Duodenal mucosa (tissue), 2 donors: ENCODE measurements around the gene NIPBL.

ENCODE experiments used
- H3K27ac ChIP-seq: one replicate; pipeline ENCODE4 v1.7.0; 2013; ENCODE audit warnings: low read depth, low read length
- H3K27me3 ChIP-seq, 2 donors: one replicate each; pipeline ENCODE4 v1.7.0; 2013; ENCODE audit warnings: low read length in 2 of 2, control low read depth in 1 of 2; ENCODE audit not compliant: insufficient read depth in 2 of 2, control insufficient read depth in 1 of 2
- H3K36me3 ChIP-seq, 2 donors: one replicate each; pipeline ENCODE4 v1.7.0; 2013; ENCODE audit warnings: low read length in 2 of 2, control low read depth in 1 of 2; ENCODE audit not compliant: insufficient read depth in 2 of 2, control insufficient read depth in 1 of 2
- H3K4me1 ChIP-seq, 2 donors: one replicate each; pipeline ENCODE4 v1.7.0; 2013; ENCODE audit warnings: low read length in 2 of 2, control low read depth in 1 of 2; ENCODE audit not compliant: insufficient read depth in 2 of 2, control insufficient read depth in 1 of 2
- H3K4me3 ChIP-seq, 2 donors: one replicate each; pipeline ENCODE4 v1.7.0; 2013; ENCODE audit warnings: low read length in 2 of 2, low read depth in 1 of 2
- H3K9ac ChIP-seq, 2 donors: one replicate each; pipeline ENCODE4 v1.7.0; 2013; ENCODE audit warnings: low read length in 2 of 2, low read depth in 1 of 2
- H3K9me3 ChIP-seq, 2 donors: one replicate each; pipeline ENCODE4 v1.7.0; 2013; ENCODE audit warnings: low read length in 2 of 2, control low read depth in 1 of 2; ENCODE audit not compliant: control insufficient read depth in 1 of 2

The NIPBL gene

GRCh38 chr5:36944607-36945225, 68.1 kb downstream of the NIPBL start:
- H3K4me1 ChIP-seq = peaks cover 0 to 8% of the 10 kb centered on the region in 2 donors
- H3K27ac ChIP-seq = no peak overlapping the region
- no peaks in the 10 kb centered on the region for H3K36me3 ChIP-seq
- no peak overlapping the region for H3K9ac ChIP-seq
- no peaks in the 10 kb centered on the region for H3K9me3 ChIP-seq
- no peak overlapping the region for H3K4me3 ChIP-seq
- H3K27me3 ChIP-seq = no peaks in the 10 kb centered on the region

DNA sequence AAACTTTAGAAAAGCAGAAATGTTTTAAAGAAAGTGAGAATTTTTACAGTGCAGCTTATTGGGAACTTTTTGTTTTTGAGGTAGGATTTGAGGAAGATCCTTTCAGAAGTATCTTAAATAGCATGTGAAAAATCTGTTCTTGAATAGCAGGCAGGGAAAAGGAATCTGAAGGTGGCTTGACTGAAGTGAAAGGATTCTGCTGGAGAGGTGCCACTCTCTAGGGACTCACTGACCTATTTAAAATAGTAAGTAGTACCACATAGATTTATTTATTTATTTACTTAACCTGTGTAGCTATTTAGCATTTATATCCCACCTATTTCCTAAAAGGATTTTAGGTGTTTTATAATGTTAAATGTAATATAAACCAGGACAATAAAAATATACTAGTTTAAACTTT, 69.1 kb downstream of the NIPBL start:
- H3K4me3 ChIP-seq = no peak overlapping the region
- H3K4me1 ChIP-seq = peaks cover 0 to 6% of the 10 kb centered on the region in 2 donors
- no peaks in the 10 kb centered on the region for H3K9me3 ChIP-seq
- no peaks in the 10 kb centered on the region for H3K27me3 ChIP-seq
- H3K36me3 ChIP-seq = no peaks in the 10 kb centered on the region
- no peak overlapping the region for H3K27ac ChIP-seq
- H3K9ac ChIP-seq = no peak overlapping the region

- H3K27ac ChIP-seq = no peak overlapping the region
- no peaks in the 10 kb centered on the region for H3K9me3 ChIP-seq
- no peak overlapping the region for H3K9ac ChIP-seq
- H3K4me3 ChIP-seq = no peak overlapping the region
- no peaks in the 10 kb centered on the region for H3K27me3 ChIP-seq
- H3K36me3 ChIP-seq = no peaks in the 10 kb centered on the region
- H3K4me1 ChIP-seq = peaks cover 0 to 11% of the 10 kb centered on the region in 2 donors
Measured at GRCh38 chr5:36946101-36946500, 69.5 kb downstream of the NIPBL start.

GRCh38 chr5:36948041-36948440, 71.5 kb downstream of the NIPBL start:
- Histone ChIP-seq H3K27ac (no peak overlapping the region), H3K4me3 (no peak overlapping the region), H3K36me3 (no peaks in the 10 kb centered on the region), H3K9me3 (no peaks in the 10 kb centered on the region), H3K9ac (no peak overlapping the region), H3K4me1 (peaks cover 0 to 11% of the 10 kb centered on the region in 2 donors), H3K27me3 (no peaks in the 10 kb centered on the region)

DNA sequence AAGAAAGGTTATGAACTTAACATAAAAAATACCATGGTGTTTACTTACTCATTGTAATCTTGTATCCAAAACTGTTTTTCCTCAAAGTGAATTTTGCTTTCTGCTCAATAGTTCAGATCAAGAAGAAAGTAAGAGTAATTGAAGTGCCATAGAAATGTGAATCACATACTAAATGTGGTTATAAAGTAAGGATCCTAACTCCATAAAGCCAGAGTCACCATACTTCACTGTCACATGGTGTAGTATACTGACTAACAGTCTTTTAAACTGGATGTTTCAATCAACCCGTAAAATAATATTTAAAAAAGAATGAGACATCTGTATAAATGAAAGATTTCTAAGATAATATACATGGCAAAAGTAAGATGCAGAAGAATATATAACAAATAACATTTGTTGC, 72.1 kb downstream of the NIPBL start:
- Histone ChIP-seq H3K27me3 (no peaks in the 10 kb centered on the region), H3K9ac (no peak overlapping the region), H3K36me3 (no peaks in the 10 kb centered on the region), H3K4me3 (no peak overlapping the region), H3K9me3 (no peaks in the 10 kb centered on the region), H3K27ac (no peak overlapping the region), H3K4me1 (peaks cover 0 to 11% of the 10 kb centered on the region in 2 donors)

- H3K4me3 ChIP-seq = no peak overlapping the region
- H3K27ac ChIP-seq = no peak overlapping the region
- no peaks in the 10 kb centered on the region for H3K27me3 ChIP-seq
- no peaks in the 10 kb centered on the region for H3K36me3 ChIP-seq
- H3K9ac ChIP-seq = no peak overlapping the region
- peaks cover 0 to 11% of the 10 kb centered on the region in 2 donors for H3K4me1 ChIP-seq
- no peaks in the 10 kb centered on the region for H3K9me3 ChIP-seq
Measured at GRCh38 chr5:36949593-36949992, 73.0 kb downstream of the NIPBL start.

DNA sequence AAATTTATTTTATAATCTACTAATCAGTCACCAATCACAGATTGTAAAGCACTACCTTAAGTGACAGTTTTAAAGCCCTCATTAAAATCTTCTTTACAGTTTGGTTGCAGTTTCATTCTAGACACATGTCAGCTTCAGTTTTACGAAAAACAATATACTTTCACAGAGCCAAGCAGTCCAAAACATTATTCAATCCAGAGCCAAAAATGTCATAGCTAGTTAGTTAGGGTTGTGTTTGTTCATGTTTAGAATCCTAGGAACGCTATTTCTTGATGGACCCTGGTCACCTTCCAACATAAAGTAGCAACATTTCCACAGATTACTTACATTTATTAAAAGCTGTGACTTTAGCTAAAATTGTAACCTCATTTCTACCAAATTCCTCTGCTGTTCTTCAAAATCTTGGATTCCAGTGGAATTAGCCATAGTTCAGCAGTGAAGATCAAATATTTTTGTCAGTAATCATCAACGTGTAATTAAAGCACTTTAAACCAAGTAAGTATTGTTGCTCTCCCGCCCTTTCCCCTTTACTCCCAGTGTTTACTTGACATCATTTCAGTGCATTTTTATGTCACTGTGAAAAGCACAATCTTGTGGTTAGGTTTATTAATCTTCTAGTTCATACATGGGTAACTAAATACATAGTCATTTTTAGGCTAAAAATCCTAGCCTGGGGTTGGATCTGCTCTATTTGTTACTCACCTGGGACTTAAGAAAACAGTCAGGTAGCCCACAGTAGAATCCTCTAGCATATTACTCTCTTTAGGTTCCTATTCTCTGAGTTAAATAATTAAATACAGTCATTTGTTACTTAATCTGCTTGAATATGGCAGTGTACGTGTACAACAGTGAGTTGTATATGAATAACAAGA, 74.3 kb downstream of the NIPBL start:
- Histone ChIP-seq H3K36me3 (peaks cover 0 to 3% of the 10 kb centered on the region in 2 donors), H3K27ac (no peak overlapping the region), H3K4me1 (peaks cover 0 to 11% of the 10 kb centered on the region in 2 donors), H3K9me3 (no peaks in the 10 kb centered on the region), H3K4me3 (no peak overlapping the region), H3K27me3 (no peaks in the 10 kb centered on the region), H3K9ac (no peak overlapping the region)

- H3K9ac ChIP-seq = no peak overlapping the region
- no peak overlapping the region for H3K27ac ChIP-seq
- no peaks in the 10 kb centered on the region for H3K27me3 ChIP-seq
- no peaks in the 10 kb centered on the region for H3K9me3 ChIP-seq
- H3K4me3 ChIP-seq = no peak overlapping the region
- peaks cover 0 to 13% of the 10 kb centered on the region in 2 donors for H3K4me1 ChIP-seq
- H3K36me3 ChIP-seq = peaks cover 4 to 8% of the 10 kb centered on the region in 2 donors
Measured at GRCh38 chr5:36953043-36953442, 76.5 kb downstream of the NIPBL start.

GRCh38 chr5:36957953-36958537, 81.5 kb downstream of the NIPBL start:
- Histone ChIP-seq H3K27me3 (no peaks in the 10 kb centered on the region), H3K4me1 (peaks cover 0 to 4% of the 10 kb centered on the region in 2 donors), H3K27ac (no peak overlapping the region), H3K4me3 (no peak overlapping the region), H3K9me3 (no peaks in the 10 kb centered on the region), H3K9ac (no peak overlapping the region), H3K36me3 (peaks cover 17 to 31% of the 10 kb centered on the region in 2 donors)

GRCh38 chr5:36958612-36959011, 82.0 kb downstream of the NIPBL start:
- Histone ChIP-seq H3K9ac (no peak overlapping the region), H3K27ac (no peak overlapping the region), H3K36me3 (peaks cover 19 to 35% of the 10 kb centered on the region in 2 donors), H3K4me3 (no peak overlapping the region), H3K4me1 (peaks cover 0 to 4% of the 10 kb centered on the region in 2 donors), H3K27me3 (no peaks in the 10 kb centered on the region), H3K9me3 (no peaks in the 10 kb centered on the region)
